ENCODE measurements around the gene SEH1L.
"Not testable (repeated sequence)": the region's sequence is repeated elsewhere in the genome, so short reads cannot be mapped to it uniquely, and the experiment has no call there.

SEH1L gene

GRCh38 chr18:12973562-12974213, 25.9 kb downstream of the SEH1L start:
- Histone ChIP-seq H4K20me1 (ENCODE audit: insufficient read depth, low read length, poor library complexity, severe bottlenecking) (peaks cover 5% of the 10 kb centered on the region), H3K4me3 (ENCODE audit: low read length, poor library complexity, severe bottlenecking) (no peak overlapping the region), H3K9me2 (replicated peaks; ENCODE audit: low read depth, low read length) (no peaks in the 10 kb centered on the region), H3K36me3 (ENCODE audit: insufficient read depth, low read length) (peaks cover 73% of the 10 kb centered on the region; the same call in 1 of the 2 replicates), H3K27me3 (ENCODE audit: insufficient read depth, low read length, poor library complexity, severe bottlenecking) (no peaks in the 10 kb centered on the region), H3K4me2 (ENCODE audit: low read depth, low read length, poor library complexity, severe bottlenecking) (no peak overlapping the region), H3K9ac (ENCODE audit: low read depth, low read length, poor library complexity, severe bottlenecking) (no peak overlapping the region), H3K9me3 (ENCODE audit: insufficient read depth, low read depth, low read length) (no peaks in the 10 kb centered on the region), H3F3A (ENCODE audit: low read depth) (no peaks in the 10 kb centered on the region), H2AFZ (ENCODE audit: low read length) (no peak overlapping the region), H3K79me2 (ENCODE audit: insufficient read depth, low read length) (0 out of 2 replicates have a peak, but pooled peaks cover 3% of the 10 kb centered on the region), H3K4me1 (ENCODE audit: insufficient read depth, low read length, poor library complexity, severe bottlenecking) (no peaks in the 10 kb centered on the region)
- no peak for TF ChIP-seq CTCF (conservative IDR thresholded peaks at IDR 0.05; ENCODE audit: low read length)
- TF ChIP-seq EZH2phosphoT487 (IDR thresholded peaks at IDR 0.05; ENCODE audit: borderline replicate concordance): no peak

- no peaks in the 10 kb centered on the region for H3K9me3 ChIP-seq (ENCODE audit: insufficient read depth, low read depth, low read length)
- H3K36me3 ChIP-seq (ENCODE audit: insufficient read depth, low read length): peaks cover 67% of the 10 kb centered on the region; the same call in 1 of the 2 replicates
- H3K4me1 ChIP-seq (ENCODE audit: insufficient read depth, low read length, poor library complexity, severe bottlenecking): no peaks in the 10 kb centered on the region
- no peak overlapping the region for H2AFZ ChIP-seq (ENCODE audit: low read length)
- H4K20me1 ChIP-seq (ENCODE audit: insufficient read depth, low read length, poor library complexity, severe bottlenecking): peaks cover 5% of the 10 kb centered on the region
- TF ChIP-seq EZH2phosphoT487 (IDR thresholded peaks at IDR 0.05; ENCODE audit: borderline replicate concordance): no peak
- TF ChIP-seq CTCF (conservative IDR thresholded peaks at IDR 0.05; ENCODE audit: low read length): no peak
- H3K4me2 ChIP-seq (ENCODE audit: low read depth, low read length, poor library complexity, severe bottlenecking): no peak overlapping the region
- no peaks in the 10 kb centered on the region for H3K27me3 ChIP-seq (ENCODE audit: insufficient read depth, low read length, poor library complexity, severe bottlenecking)
- no peaks in the 10 kb centered on the region for H3K9me2 ChIP-seq (replicated peaks; ENCODE audit: low read depth, low read length)
- 0 out of 2 replicates have a peak, but pooled peaks cover 3% of the 10 kb centered on the region for H3K79me2 ChIP-seq (ENCODE audit: insufficient read depth, low read length)
- no peak overlapping the region for H3K9ac ChIP-seq (ENCODE audit: low read depth, low read length, poor library complexity, severe bottlenecking)
- no peaks in the 10 kb centered on the region for H3F3A ChIP-seq (ENCODE audit: low read depth)
- no peak overlapping the region for H3K4me3 ChIP-seq (ENCODE audit: low read length, poor library complexity, severe bottlenecking)
Observed at GRCh38 chr18:12975488-12975887, 27.7 kb downstream of the SEH1L start.

- Histone ChIP-seq H3K4me1 (ENCODE audit: insufficient read depth, low read length, poor library complexity, severe bottlenecking) (no peaks in the 10 kb centered on the region), H3K36me3 (ENCODE audit: insufficient read depth, low read length) (peaks cover 59% of the 10 kb centered on the region; the same call in 1 of the 2 replicates), H3K4me2 (ENCODE audit: low read depth, low read length, poor library complexity, severe bottlenecking) (no peak overlapping the region), H3K79me2 (ENCODE audit: insufficient read depth, low read length) (0 out of 2 replicates have a peak, but pooled peaks cover 3% of the 10 kb centered on the region), H3K4me3 (ENCODE audit: low read length, poor library complexity, severe bottlenecking) (no peak overlapping the region), H3K27me3 (ENCODE audit: insufficient read depth, low read length, poor library complexity, severe bottlenecking) (no peaks in the 10 kb centered on the region), H3K9me2 (replicated peaks; ENCODE audit: low read depth, low read length) (no peaks in the 10 kb centered on the region), H2AFZ (ENCODE audit: low read length) (no peak overlapping the region), H4K20me1 (ENCODE audit: insufficient read depth, low read length, poor library complexity, severe bottlenecking) (peaks cover 5% of the 10 kb centered on the region), H3F3A (ENCODE audit: low read depth) (no peaks in the 10 kb centered on the region), H3K9me3 (ENCODE audit: insufficient read depth, low read depth, low read length) (no peaks in the 10 kb centered on the region), H3K9ac (ENCODE audit: low read depth, low read length, poor library complexity, severe bottlenecking) (no peak overlapping the region)
- TF ChIP-seq CTCF (conservative IDR thresholded peaks at IDR 0.05; ENCODE audit: low read length): no peak
- TF ChIP-seq EZH2phosphoT487 (IDR thresholded peaks at IDR 0.05; ENCODE audit: borderline replicate concordance): no peak
Observed at GRCh38 chr18:12976305-12976704, 28.5 kb downstream of the SEH1L start.

GRCh38 chr18:12980065-12980464, 32.3 kb downstream of the SEH1L start:
- peaks cover 53% of the 10 kb centered on the region; the same call in 1 of the 2 replicates for H3K36me3 ChIP-seq (ENCODE audit: insufficient read depth, low read length)
- H3K27me3 ChIP-seq (ENCODE audit: insufficient read depth, low read length, poor library complexity, severe bottlenecking); H3K4me3 ChIP-seq (ENCODE audit: low read length, poor library complexity, severe bottlenecking); H3K79me2 ChIP-seq (ENCODE audit: insufficient read depth, low read length); H3K9ac ChIP-seq (ENCODE audit: low read depth, low read length, poor library complexity, severe bottlenecking); H3K9me3 ChIP-seq (ENCODE audit: insufficient read depth, low read depth, low read length); H2AFZ ChIP-seq (ENCODE audit: low read length); H3K4me2 ChIP-seq (ENCODE audit: low read depth, low read length, poor library complexity, severe bottlenecking); H3F3A ChIP-seq (ENCODE audit: low read depth); H4K20me1 ChIP-seq (ENCODE audit: insufficient read depth, low read length, poor library complexity, severe bottlenecking); H3K9me2 ChIP-seq (replicated peaks; ENCODE audit: low read depth, low read length); H3K4me1 ChIP-seq (ENCODE audit: insufficient read depth, low read length, poor library complexity, severe bottlenecking): not testable (repeated sequence)
